Stimulated activated naive CD8-positive, alpha-beta T cell treated with anti-CD3 and anti-CD28 coated beads, Interleukin-15, Interleukin-2, amounts not matched to agents 100 U/mL and 50 U/mL, for 24 hours (primary cell): ENCODE data around the gene USP36.
A peak's percentile ranks its signal among the peaks of the same experiment; 100 is the strongest.

Experiments
- ATAC-seq: fragments of 150-1000 bp; cut with Tn5 transposase; one replicate; pipeline ENCODE4 v1.10.0; 2021
- DNase-seq: peaks from one replicate; pipeline ENCODE4 v3.0.0; 2021

The USP36 gene

GRCh38 chr17:78836420-78837021 is 4.1 kb downstream of the USP36 start:
- DNase-seq (no peak), ATAC-seq (no peak)

DNA sequence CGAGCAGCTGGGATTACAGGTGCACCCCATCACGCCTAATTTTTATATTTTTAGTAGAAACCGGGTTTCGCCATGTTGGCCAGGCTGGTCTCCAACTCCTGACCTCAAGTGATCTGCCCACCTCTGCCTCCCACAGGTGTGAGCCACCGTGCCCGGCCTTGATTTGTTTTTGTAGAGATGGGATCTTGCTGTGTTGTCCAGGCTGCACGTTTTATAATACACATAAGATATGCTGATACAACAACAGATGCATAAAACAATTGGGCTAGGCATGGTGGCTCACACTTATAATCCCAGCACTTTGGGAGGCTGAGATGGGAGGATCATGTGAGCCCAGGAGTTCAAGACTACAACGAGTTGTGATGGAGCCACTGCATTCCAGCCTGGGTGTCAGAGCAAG is 6.0 kb downstream of the USP36 start:
- DNase-seq (no peak), ATAC-seq (no peak)

DNA sequence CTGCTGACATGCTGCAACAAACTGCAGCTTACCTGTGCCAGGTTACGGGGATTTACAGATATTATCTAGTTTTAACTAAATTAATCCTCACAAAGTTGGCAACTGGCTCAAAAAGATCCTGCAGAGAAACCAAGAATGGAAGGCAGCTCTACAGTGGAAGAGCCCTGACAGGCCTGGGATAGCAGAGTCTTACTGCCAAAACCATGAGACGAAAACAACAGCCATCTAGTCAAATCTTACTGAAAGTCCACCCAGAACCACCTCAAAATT is 8.1 kb downstream of the USP36 start:
- no peak for ATAC-seq
- DNase-seq, result no peak

- ATAC-seq (no peak), DNase-seq (no peak)
Observed at GRCh38 chr17:78831688-78832540, 8.7 kb downstream of the USP36 start.

- ATAC-seq, result no peak
- no peak for DNase-seq
Observed at GRCh38 chr17:78829477-78829876, 11.1 kb downstream of the USP36 start.

DNA sequence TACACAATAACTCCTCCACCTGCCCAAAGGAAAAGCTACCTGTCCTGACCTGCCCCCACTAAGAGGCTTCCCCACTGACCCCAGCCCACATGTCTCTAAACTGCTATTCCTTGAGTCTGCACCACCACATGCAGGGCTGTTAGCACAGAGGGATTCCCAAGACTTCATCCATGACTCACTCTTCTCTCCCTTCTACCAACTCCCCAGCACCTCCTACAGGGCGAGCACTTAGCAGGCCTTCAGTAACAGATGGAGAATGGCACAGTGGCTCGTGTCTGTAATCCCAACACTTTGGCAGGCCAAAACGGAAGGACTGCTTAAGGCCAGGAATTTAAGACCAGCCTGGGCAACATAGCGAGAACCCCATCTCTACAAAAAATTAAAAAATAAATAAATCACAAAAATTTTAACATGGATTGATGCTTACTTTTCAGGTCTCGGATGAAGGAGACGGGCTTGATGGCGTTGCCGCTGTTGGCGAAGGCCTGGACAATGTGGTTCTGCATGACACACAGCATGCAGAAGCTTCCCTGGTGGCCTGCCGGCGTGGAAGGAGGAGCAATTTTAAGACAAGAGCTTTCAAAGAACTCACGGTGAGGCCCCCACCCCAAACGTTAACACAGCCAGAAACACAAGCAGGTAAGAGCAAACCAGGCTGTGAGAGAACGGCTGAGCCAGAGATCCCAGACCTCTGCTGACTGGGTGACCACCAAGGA is 12.0 kb downstream of the USP36 start:
- no peak for DNase-seq
- peak; percentile 51 for ATAC-seq

- ATAC-seq (no peak), DNase-seq (no peak)
Observed at GRCh38 chr17:78826836-78827509, 13.6 kb downstream of the USP36 start.

- ATAC-seq, result no peak
Observed at GRCh38 chr17:78826421-78826820, 14.2 kb downstream of the USP36 start.

DNA sequence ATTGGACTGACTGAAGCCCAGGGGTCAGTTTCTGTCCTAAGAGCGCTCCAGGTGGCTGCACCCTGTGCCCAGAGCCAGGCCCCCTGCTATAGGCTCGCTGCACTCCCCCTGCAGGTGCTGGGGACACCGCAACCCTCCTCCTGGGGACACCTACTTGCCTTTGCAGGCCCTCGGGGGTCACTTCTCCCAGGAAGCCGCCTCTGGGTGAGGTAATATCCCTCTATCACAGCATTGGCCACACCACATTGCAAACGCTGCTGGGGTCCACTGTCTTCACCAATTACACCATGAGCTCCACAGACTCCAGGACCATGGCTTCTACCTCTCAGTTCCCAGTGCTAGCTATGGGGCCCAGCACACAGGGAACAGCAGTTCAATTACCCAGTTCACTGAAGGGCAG is 14.9 kb downstream of the USP36 start:
- no peak for ATAC-seq
- DNase-seq, result no peak

More at GRCh38 chr17:78826421-78826820, 14.2 kb downstream of the USP36 start:
- DNase-seq, result no peak

- ATAC-seq, result no peak
Observed at GRCh38 chr17:78824240-78824639, 16.4 kb downstream of the USP36 start.

DNA sequence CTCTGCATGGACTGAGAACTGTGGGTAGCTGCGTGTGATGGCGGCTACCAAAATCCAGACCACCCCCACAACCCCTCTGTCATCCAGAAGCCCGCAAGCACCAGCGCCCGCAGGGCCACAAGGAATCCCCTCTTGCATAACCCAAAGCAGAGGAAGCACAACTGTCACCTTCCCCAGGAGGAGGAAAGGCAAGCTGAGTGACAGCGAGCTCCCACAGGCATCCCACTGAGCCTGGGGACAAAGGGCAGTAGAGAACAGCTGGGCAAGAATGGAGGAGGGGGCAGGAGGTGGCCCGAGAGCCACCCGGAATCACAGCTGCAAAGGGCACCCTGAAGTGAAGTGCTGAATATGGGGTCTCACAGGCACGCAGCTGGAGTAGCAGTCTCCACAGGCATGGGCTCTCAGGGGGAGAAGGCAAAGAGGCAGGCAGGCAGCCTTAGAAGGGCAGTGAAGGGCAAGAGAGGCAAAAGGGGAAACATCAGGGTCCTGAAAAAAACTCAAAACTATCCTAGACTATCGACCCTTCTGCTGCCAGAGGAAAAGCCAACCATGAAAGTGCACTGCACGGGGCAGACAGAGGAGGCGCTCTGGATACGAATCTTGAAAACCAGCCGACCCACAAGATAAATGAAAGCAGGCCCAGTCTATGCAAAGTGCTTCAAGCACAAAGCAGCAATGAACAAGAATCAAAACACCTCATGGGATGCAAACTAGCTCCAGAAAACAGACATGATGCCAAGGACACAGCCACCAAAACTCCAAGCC is 17.1 kb downstream of the USP36 start:
- ATAC-seq, result no peak
- DNase-seq, result no peak

More at GRCh38 chr17:78824240-78824639, 16.4 kb downstream of the USP36 start:
- no peak for DNase-seq

- DNase-seq, result no peak
- no peak for ATAC-seq
Observed at GRCh38 chr17:78822552-78822951, 18.1 kb downstream of the USP36 start.

DNA sequence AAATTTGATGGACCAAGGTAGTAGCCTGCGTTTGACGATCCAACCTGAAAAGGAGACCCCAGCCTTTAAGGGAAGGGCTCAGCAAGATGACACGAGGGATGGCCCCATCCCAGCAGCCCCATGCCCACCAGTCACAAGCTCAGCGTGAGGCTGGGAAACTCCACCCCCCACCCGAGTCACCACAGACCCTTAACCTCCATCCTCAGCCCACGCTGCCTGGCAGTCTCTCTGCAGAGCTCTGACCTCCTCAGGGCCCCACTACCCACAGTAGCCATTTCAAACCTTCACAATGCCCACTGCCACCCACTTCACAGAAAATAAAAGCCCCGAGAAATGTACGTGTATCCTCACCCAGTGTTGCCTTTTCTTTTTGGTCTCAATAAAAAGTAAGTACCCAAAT is 18.7 kb downstream of the USP36 start:
- DNase-seq, result no peak
- ATAC-seq, result no peak

DNA sequence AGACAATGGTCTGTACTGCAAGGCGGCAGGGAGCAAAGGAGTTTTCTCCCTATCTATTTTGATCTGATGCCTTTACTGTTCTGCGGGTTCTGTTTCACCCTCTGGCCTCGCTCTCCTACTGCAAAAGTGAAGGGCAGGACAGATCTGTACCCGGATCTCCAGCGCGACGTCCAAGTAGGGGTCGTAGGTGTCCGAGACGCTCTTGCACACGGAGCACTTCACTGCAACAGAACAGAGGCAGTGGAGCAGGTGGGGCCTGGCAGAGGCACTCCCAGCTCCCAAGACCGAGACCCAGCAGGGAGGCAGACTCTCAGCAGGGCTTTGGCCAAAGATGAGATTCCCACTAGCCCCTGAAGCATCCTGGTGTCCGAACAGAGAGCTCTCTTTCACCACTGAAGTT is 19.8 kb downstream of the USP36 start:
- ATAC-seq, result no peak
- DNase-seq, result no peak

DNA sequence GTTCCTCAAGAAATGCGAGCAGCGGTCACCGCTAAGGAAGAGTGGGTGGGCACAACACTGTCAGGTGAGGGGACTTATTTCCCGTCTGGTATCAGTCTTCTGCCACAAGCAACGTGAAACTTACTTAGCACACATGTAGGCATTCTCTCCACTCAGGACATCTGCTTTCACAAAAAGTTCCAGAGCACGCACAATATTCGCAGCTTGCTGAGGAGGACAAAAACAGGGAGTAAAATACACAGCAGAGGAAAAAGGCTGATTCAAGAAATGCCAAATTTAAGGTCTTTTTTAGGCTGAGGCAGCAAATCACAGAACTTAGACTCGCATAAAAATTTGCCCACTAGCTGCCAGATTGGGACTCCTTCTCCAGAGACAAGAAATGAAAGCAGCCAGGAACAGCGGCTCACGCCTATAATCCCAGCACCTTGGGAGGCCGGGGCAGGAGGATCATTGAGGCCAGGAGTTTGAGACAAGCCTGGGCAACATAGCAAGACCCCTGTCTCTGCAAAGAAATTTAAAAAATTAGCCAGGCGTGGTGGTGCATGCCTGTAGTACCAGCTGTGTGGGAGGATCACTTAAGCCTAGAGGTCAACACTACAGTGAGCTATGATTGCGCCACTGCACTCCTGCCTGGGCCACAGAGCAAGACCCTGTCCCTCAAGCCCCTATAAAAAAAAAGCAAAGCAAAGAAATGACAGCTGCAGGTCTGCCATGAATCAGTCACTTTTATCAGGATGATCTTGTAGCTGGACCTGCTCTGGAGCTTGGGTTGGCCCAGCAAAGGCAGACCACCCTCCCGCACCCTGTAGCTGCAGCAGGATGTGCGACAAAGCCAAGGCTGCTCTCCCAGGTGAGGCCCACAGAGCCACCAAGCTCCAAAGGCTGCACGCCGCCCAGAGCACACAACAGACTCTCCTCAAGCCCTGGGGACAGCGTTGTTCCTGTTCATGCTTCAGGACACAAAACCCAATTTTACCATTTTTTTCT is 20.5 kb downstream of the USP36 start:
- no peak for DNase-seq
- no peak for ATAC-seq

- ATAC-seq, result no peak
Observed at GRCh38 chr17:78819402-78819801, 21.2 kb downstream of the USP36 start.

GRCh38 chr17:78818932-78819331 is 21.7 kb downstream of the USP36 start:
- DNase-seq, result no peak

More at GRCh38 chr17:78819402-78819801, 21.2 kb downstream of the USP36 start:
- no peak for DNase-seq

GRCh38 chr17:78818152-78818846 is 22.3 kb downstream of the USP36 start:
- ATAC-seq (no peak), DNase-seq (no peak)

More at GRCh38 chr17:78818932-78819331, 21.7 kb downstream of the USP36 start:
- ATAC-seq, result no peak

DNA sequence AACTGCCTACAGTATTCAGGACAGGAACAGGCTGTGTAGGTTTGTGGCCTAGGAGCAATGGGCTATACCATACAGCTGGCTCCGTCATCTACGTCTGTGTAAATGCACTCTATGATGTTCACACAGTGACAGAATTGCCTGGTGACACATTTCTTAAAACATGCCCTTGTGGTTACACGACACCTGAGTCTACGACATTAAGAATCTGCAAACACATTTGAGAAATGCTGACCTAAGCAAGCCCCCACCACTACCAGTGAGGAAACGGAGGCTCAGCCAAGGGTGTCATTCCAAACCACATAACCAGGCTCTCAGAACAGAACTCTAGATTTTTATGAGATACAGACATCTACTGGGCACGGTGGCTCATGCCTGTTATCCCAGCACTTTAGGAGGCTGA is 23.5 kb downstream of the USP36 start:
- ATAC-seq (peak; percentile 90), DNase-seq (peak; percentile 35)

GRCh38 chr17:78815696-78816095 is 24.9 kb downstream of the USP36 start:
- no peak for ATAC-seq

More at GRCh38 chr17:78815696-78816095, 24.9 kb downstream of the USP36 start:
- no peak for DNase-seq
